Uterus (tissue), 2 donors: Measurements from ENCODE around the gene ZNHIT3.

Source experiments
- POLR2A ChIP-seq, 2 donors: fragments of 450-650 bp; IDR thresholded peaks; one replicate each; pipeline ENCODE4 v1.6.1; 2016; ENCODE audit warnings: antibody characterized with exemption in 2 of 2, mild to moderate bottlenecking in 1 of 2, moderate library complexity in 1 of 2
- TF ChIP-seq, protein P1 (sequence below), 4 experiments: fragments of 200-600 bp in 2 of 4; fragments of 450-650 bp in 2 of 4; sonication (generic) in 2 of 4; IDR thresholded peaks; one replicate each; pipeline ENCODE4 v1.5.1; 2016 to 2019; ENCODE audit warnings: antibody characterized with exemption in 4 of 4, mild to moderate bottlenecking in 2 of 4, moderate library complexity in 1 of 4

DNA sequence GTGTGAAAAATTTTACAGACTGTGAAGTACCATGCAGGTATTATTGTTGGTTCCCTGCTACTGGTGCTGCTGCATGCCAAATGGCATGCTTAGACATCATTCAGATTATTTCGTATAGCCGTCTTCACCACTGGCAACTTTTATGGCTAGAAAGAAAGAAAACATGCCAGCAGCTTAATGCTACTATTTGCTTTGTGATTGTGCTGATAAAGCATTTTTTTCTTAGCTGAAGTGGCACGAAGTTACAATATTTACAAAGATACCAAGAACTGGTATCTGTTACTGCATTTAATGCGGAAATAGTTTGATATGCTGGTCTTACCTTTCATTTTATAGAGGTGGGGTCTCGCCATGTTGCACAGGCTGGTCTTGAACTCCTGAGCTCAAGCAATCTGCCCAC is 8.2 kb downstream of the ZNHIT3 start:
- TF ChIP-seq, protein P1, sequence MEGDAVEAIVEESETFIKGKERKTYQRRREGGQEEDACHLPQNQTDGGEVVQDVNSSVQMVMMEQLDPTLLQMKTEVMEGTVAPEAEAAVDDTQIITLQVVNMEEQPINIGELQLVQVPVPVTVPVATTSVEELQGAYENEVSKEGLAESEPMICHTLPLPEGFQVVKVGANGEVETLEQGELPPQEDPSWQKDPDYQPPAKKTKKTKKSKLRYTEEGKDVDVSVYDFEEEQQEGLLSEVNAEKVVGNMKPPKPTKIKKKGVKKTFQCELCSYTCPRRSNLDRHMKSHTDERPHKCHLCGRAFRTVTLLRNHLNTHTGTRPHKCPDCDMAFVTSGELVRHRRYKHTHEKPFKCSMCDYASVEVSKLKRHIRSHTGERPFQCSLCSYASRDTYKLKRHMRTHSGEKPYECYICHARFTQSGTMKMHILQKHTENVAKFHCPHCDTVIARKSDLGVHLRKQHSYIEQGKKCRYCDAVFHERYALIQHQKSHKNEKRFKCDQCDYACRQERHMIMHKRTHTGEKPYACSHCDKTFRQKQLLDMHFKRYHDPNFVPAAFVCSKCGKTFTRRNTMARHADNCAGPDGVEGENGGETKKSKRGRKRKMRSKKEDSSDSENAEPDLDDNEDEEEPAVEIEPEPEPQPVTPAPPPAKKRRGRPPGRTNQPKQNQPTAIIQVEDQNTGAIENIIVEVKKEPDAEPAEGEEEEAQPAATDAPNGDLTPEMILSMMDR (IDR thresholded peaks at IDR 0.05) = no peak
- no peak for TF ChIP-seq POLR2A (IDR thresholded peaks at IDR 0.05)
